Activated CD8-positive, alpha-beta memory T cell treated with anti-CD3 and anti-CD28 coated beads, Interleukin-2, amount 50 U/mL, for 24 hours (primary cell): Measurements from ENCODE around the gene OCIAD2.
"Not testable (repeated sequence)": the region's sequence is repeated elsewhere in the genome, so short reads cannot be mapped to it uniquely, and the experiment has no call there.

Experiments
- DNase-seq: peaks from one replicate; pipeline ENCODE4 v3.0.0-alpha.2; 2020; ENCODE audit errors: extremely low read depth

The OCIAD2 gene

GRCh38 chr4:48907706-48908477, 1.3 kb upstream of the OCIAD2 start:
- no peak for DNase-seq

GRCh38 chr4:48905363-48906015, 1.1 kb downstream of the OCIAD2 start:
- DNase-seq: no peak

- no peak for DNase-seq
Observed at GRCh38 chr4:48904541-48905142, 1.9 kb downstream of the OCIAD2 start.

GRCh38 chr4:48904101-48904500, 2.5 kb downstream of the OCIAD2 start:
- no peak for DNase-seq

GRCh38 chr4:48902266-48902665, 4.3 kb downstream of the OCIAD2 start:
- no peak for DNase-seq

GRCh38 chr4:48901196-48901595, 5.4 kb downstream of the OCIAD2 start:
- no peak for DNase-seq

GRCh38 chr4:48899950-48900349, 6.6 kb downstream of the OCIAD2 start:
- no peak for DNase-seq

GRCh38 chr4:48899432-48899749, 7.2 kb downstream of the OCIAD2 start:
- no peak for DNase-seq

GRCh38 chr4:48898733-48899431, 7.7 kb downstream of the OCIAD2 start:
- DNase-seq: no peak

- no peak for DNase-seq
Observed at GRCh38 chr4:48896845-48897244, 9.7 kb downstream of the OCIAD2 start.

GRCh38 chr4:48891028-48891619, 15.4 kb downstream of the OCIAD2 start:
- no peak for DNase-seq

- not testable (repeated sequence) for DNase-seq
Observed at GRCh38 chr4:48889750-48890149, 16.8 kb downstream of the OCIAD2 start.

GRCh38 chr4:48881646-48882045, 24.9 kb downstream of the OCIAD2 start:
- not testable (repeated sequence) for DNase-seq

GRCh38 chr4:48879561-48880442, 26.8 kb downstream of the OCIAD2 start:
- DNase-seq: no peak

- DNase-seq: no peak
Observed at GRCh38 chr4:48877827-48878535, 28.6 kb downstream of the OCIAD2 start.

GRCh38 chr4:48864696-48865095, 41.9 kb downstream of the OCIAD2 start:
- not testable (repeated sequence) for DNase-seq

GRCh38 chr4:48863728-48864127, 42.8 kb downstream of the OCIAD2 start:
- no peak for DNase-seq

- DNase-seq: no peak
Observed at GRCh38 chr4:48862661-48863060, 43.9 kb downstream of the OCIAD2 start.

GRCh38 chr4:48862038-48862437, 44.5 kb downstream of the OCIAD2 start:
- DNase-seq: no peak

- no peak for DNase-seq
Observed at GRCh38 chr4:48858130-48858529, 48.4 kb downstream of the OCIAD2 start.
